HFFc6 (cell line): ENCODE results near the gene MYL12B. TPM values are rescaled to one million over a fixed set of nuclear protein-coding genes. Genes with fewer than 3 reads are reported as not detected.

ENCODE experiments used
- DNase-seq: peaks from one replicate; pipeline ENCODE4 v3.0.0-alpha.2; 2018
- H3K27ac Mint-ChIP-seq: 2 replicates; pipeline ENCODE4 v1.8.0; 2020; ENCODE audit warnings: mild to moderate bottlenecking, mixed read lengths
- H3K27me3 Mint-ChIP-seq: 2 replicates; pipeline ENCODE4 v1.8.0; 2021; ENCODE audit warnings: mild to moderate bottlenecking, moderate library complexity, mixed read lengths; ENCODE audit not compliant: insufficient read depth
- H3K36me3 Mint-ChIP-seq: 2 replicates; pipeline ENCODE4 v1.8.0; 2021; ENCODE audit warnings: low read depth, mixed read lengths
- H3K4me1 Mint-ChIP-seq: 2 replicates; pipeline ENCODE4 v1.8.0; 2020; ENCODE audit warnings: low read depth, mixed read lengths
- H3K4me3 Mint-ChIP-seq: 2 replicates; pipeline ENCODE4 v1.8.0; 2020; ENCODE audit warnings: mild to moderate bottlenecking, moderate library complexity, mixed read lengths
- H3K9me3 Mint-ChIP-seq: 2 replicates; pipeline ENCODE4 v1.8.0; 2020; ENCODE audit warnings: mild to moderate bottlenecking, mixed read lengths
- CTCF ChIP-seq: fragments of 200-600 bp; sonication (generic); IDR thresholded peaks from 2 replicates; pipeline ENCODE4 v1.5.0; 2021; ENCODE audit warnings: antibody characterized with exemption, mild to moderate bottlenecking
- total RNA-seq, 6 experiments: library from RNA; stranded (reverse); fragmentation: NEBNext Ultra II Directional; extraction: Animal tissue kit (Norgen Biotek cat#: 25700); gene quantifications; 2 replicates in 1 of 6; 3 replicates in 5 of 6; pipeline ENCODE4 v1.2.3, GENCODE V29; 2021

The MYL12B gene
- total RNA-seq, 6 experiments from 2014 or later = 590 to 686 (median 637) TPM

GRCh38 chr18:3260995-3261372 lies 949 bp upstream of the MYL12B start:
- peaks cover 73% of the 10 kb centered on the region for H3K4me1 Mint-ChIP-seq

GRCh38 chr18:3262234-3263131 lies 550 bp downstream of the MYL12B start:
- Mint-ChIP-seq H3K27ac (peak overlapping the region; percentile 97), H3K9me3 (no peaks in the 10 kb centered on the region), H3K4me3 (peak overlapping the region; percentile 97), H3K36me3 (peaks cover 49% of the 10 kb centered on the region), H3K4me1 (peaks cover 73% of the 10 kb centered on the region), H3K27me3 (no peaks in the 10 kb centered on the region)
- no peak; the same call in 1 of the 2 replicates for TF ChIP-seq CTCF
- DNase-seq = no peak

More at GRCh38 chr18:3260995-3261372, 949 bp upstream of the MYL12B start:
- DNase-seq = no peak
- Mint-ChIP-seq H3K4me3 (peak overlapping the region; percentile 97), H3K9me3 (no peaks in the 10 kb centered on the region), H3K27ac (peak overlapping the region; percentile 97), H3K27me3 (no peaks in the 10 kb centered on the region), H3K36me3 (peaks cover 60% of the 10 kb centered on the region)
- TF ChIP-seq CTCF = no peak

GRCh38 chr18:3263132-3263700 lies 1.3 kb downstream of the MYL12B start:
- peaks cover 42% of the 10 kb centered on the region for H3K36me3 Mint-ChIP-seq
- no peak for TF ChIP-seq CTCF
- H3K9me3 Mint-ChIP-seq = no peaks in the 10 kb centered on the region
- H3K4me3 Mint-ChIP-seq = peak overlapping the region; percentile 97
- DNase-seq = no peak
- no peaks in the 10 kb centered on the region for H3K27me3 Mint-ChIP-seq
- H3K4me1 Mint-ChIP-seq = peaks cover 71% of the 10 kb centered on the region
- peak overlapping the region; percentile 95 for H3K27ac Mint-ChIP-seq

- Mint-ChIP-seq H3K4me1 (peaks cover 74% of the 10 kb centered on the region), H3K9me3 (no peaks in the 10 kb centered on the region), H3K36me3 (peaks cover 32% of the 10 kb centered on the region), H3K27me3 (no peaks in the 10 kb centered on the region), H3K27ac (peak overlapping the region; percentile 36; the same call in 1 of the 2 replicates), H3K4me3 (peak overlapping the region; percentile 97)
- no peak for DNase-seq
- no peak for TF ChIP-seq CTCF
Observed at GRCh38 chr18:3264362-3264761, 2.4 kb downstream of the MYL12B start.

DNA sequence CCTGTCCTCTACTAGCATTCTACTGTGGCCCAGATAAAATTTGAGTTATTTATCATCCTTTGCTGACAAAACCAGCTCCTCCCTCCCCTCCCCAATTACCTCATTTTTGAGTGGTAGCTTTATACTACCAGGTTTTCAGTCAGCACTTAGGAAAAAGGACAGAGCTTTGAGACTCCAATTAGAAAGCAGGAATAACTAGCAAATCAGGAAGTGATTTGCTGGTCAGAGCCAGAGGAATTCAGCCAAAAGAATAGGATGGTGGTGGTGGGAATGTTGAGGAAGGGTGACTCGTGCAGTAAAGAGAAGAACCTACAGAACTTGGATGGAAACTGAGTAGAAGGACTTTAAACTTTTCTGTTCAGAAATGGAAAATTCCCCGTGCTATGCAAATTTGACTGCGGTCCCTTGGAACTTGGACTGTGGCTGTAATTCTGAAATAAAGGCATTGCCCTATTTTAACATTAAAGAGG lies 3.7 kb downstream of the MYL12B start:
- peak overlapping the region; percentile 20 for H3K27ac Mint-ChIP-seq
- no peaks in the 10 kb centered on the region for H3K27me3 Mint-ChIP-seq
- peak overlapping the region; percentile 27 for H3K4me3 Mint-ChIP-seq
- peaks cover 24% of the 10 kb centered on the region for H3K36me3 Mint-ChIP-seq
- DNase-seq = peak; percentile 46
- no peak for TF ChIP-seq CTCF
- H3K9me3 Mint-ChIP-seq = no peaks in the 10 kb centered on the region
- peaks cover 77% of the 10 kb centered on the region for H3K4me1 Mint-ChIP-seq
